Lower leg skin (tissue), 4 donors: ENCODE measurements around the gene ZBTB20. TPM values are rescaled to one million over a fixed set of nuclear protein-coding genes. Genes with fewer than 3 reads are reported as not detected.

Experiments used
- DNase-seq, 2 donors: peaks; one replicate each; pipeline ENCODE4 v3.0.0-alpha.2; 2019; ENCODE audit warnings: low spot score in 2 of 2
- H3K4me3 ChIP-seq: fragments of 200-600 bp; sonication (generic); 2 replicates; pipeline ENCODE4 v1.5.1; 2017; ENCODE audit warnings: mild to moderate bottlenecking, low read depth; ENCODE audit not compliant: poor library complexity, severe bottlenecking
- CTCF ChIP-seq, 3 donors: fragments of 450-650 bp; IDR thresholded peaks; one replicate each; pipeline ENCODE4 v1.5.1; 2016; ENCODE audit warnings: antibody characterized with exemption in 3 of 3, mild to moderate bottlenecking in 3 of 3, moderate library complexity in 2 of 3
- POLR2A ChIP-seq, 2 donors: fragments of 450-650 bp; IDR thresholded peaks; one replicate each; pipeline ENCODE4 v1.6.1; 2016 to 2017; ENCODE audit warnings: antibody characterized with exemption in 2 of 2, mild to moderate bottlenecking in 1 of 2, moderate library complexity in 1 of 2
- WGBS, 2 donors: methylation state at CpG; one replicate each; pipeline ENCODE4 v1.1.5; 2018; 5-methylcytosine and 5-hydroxymethylcytosine counted together
- intact Hi-C: fragments of 100-400 bp; cut with DNase I; formaldehyde crosslinking; loops from one replicate; pipeline ENCODE4 v1.15.0; 2023; ENCODE audit warnings: low total_unique reads
- total RNA-seq, 4 donors: library from RNA; depleted of rRNA; stranded (reverse); fragments of >200 nt; gene quantifications; one replicate each; pipeline ENCODE4 v1.1.0, GENCODE V29; 2016

Gene ZBTB20
- total RNA-seq, 4 donors from 2014 or later, result 22.5 to 41.9 (median 33.1) TPM

GRCh38 chr3:114790752-114791151 lies 356.3 kb downstream of the ZBTB20 start:
- TF ChIP-seq POLR2A (IDR thresholded peaks at IDR 0.05) (no peak), CTCF (IDR thresholded peaks at IDR 0.05) (no peak)
- H3K4me3 ChIP-seq, result no peak overlapping the region
- intact Hi-C loops, result no loop called here
- no peak for DNase-seq

GRCh38 chr3:114789803-114790202 lies 357.3 kb downstream of the ZBTB20 start:
- DNase-seq, result no peak
- no peak overlapping the region for H3K4me3 ChIP-seq
- TF ChIP-seq CTCF (IDR thresholded peaks at IDR 0.05) (no peak), POLR2A (IDR thresholded peaks at IDR 0.05) (no peak)
- intact Hi-C loops, result no loop called here
- WGBS, 2 donors, result 83 to 94% methylated on average over 1 of the region's 1 CpG

GRCh38 chr3:114775395-114775794 lies 371.7 kb downstream of the ZBTB20 start:
- intact Hi-C loops, result no loop called here
- DNase-seq, result no peak
- no peak overlapping the region for H3K4me3 ChIP-seq
- TF ChIP-seq POLR2A (IDR thresholded peaks at IDR 0.05), result no peak
- no peak for TF ChIP-seq CTCF (IDR thresholded peaks at IDR 0.05)
- 45 to 58% methylated on average over 2 of the region's 2 CpGs for WGBS, 2 donors

- no peak overlapping the region for H3K4me3 ChIP-seq
- no peak for DNase-seq
- WGBS, 2 donors, result 89 to 91% methylated on average over 2 of the region's 2 CpGs
- no peak for TF ChIP-seq CTCF (IDR thresholded peaks at IDR 0.05)
- TF ChIP-seq POLR2A (IDR thresholded peaks at IDR 0.05), result no peak
- intact Hi-C loops, result no loop called here
Measured at GRCh38 chr3:114770874-114771273, 376.2 kb downstream of the ZBTB20 start.

- WGBS, 2 donors, result 50 to 55% methylated on average over 4 of the region's 4 CpGs
Measured at GRCh38 chr3:114764056-114764492, 383.0 kb downstream of the ZBTB20 start.

More at GRCh38 chr3:114764056-114764492, 383.0 kb downstream of the ZBTB20 start:
- intact Hi-C loops, result no loop called here
- no peak overlapping the region for H3K4me3 ChIP-seq
- TF ChIP-seq POLR2A (IDR thresholded peaks at IDR 0.05) (no peak), CTCF (IDR thresholded peaks at IDR 0.05) (no peak)
- no peak for DNase-seq
